ENCODE results near the gene NAPA.

The NAPA gene

GRCh38 chr19:47473336-47473735, 41.5 kb downstream of the NAPA start:
- Histone ChIP-seq H3K9me3 (ENCODE audit: severe bottlenecking) (no peaks in the 10 kb centered on the region), H3K27ac (peak overlapping the region; percentile 82), H3K27me3 (ENCODE audit: insufficient read depth, low read depth, severe bottlenecking) (no peaks in the 10 kb centered on the region), H3K4me3 (ENCODE audit: low read depth, low read length) (no peak overlapping the region), H3K36me3 (peaks cover 7% of the 10 kb centered on the region)
- TF ChIP-seq, protein P1, sequence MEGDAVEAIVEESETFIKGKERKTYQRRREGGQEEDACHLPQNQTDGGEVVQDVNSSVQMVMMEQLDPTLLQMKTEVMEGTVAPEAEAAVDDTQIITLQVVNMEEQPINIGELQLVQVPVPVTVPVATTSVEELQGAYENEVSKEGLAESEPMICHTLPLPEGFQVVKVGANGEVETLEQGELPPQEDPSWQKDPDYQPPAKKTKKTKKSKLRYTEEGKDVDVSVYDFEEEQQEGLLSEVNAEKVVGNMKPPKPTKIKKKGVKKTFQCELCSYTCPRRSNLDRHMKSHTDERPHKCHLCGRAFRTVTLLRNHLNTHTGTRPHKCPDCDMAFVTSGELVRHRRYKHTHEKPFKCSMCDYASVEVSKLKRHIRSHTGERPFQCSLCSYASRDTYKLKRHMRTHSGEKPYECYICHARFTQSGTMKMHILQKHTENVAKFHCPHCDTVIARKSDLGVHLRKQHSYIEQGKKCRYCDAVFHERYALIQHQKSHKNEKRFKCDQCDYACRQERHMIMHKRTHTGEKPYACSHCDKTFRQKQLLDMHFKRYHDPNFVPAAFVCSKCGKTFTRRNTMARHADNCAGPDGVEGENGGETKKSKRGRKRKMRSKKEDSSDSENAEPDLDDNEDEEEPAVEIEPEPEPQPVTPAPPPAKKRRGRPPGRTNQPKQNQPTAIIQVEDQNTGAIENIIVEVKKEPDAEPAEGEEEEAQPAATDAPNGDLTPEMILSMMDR (IDR thresholded peaks at IDR 0.05; ENCODE audit: low read depth, low read length) = no peak
- DNase-seq = no peak

DNA sequence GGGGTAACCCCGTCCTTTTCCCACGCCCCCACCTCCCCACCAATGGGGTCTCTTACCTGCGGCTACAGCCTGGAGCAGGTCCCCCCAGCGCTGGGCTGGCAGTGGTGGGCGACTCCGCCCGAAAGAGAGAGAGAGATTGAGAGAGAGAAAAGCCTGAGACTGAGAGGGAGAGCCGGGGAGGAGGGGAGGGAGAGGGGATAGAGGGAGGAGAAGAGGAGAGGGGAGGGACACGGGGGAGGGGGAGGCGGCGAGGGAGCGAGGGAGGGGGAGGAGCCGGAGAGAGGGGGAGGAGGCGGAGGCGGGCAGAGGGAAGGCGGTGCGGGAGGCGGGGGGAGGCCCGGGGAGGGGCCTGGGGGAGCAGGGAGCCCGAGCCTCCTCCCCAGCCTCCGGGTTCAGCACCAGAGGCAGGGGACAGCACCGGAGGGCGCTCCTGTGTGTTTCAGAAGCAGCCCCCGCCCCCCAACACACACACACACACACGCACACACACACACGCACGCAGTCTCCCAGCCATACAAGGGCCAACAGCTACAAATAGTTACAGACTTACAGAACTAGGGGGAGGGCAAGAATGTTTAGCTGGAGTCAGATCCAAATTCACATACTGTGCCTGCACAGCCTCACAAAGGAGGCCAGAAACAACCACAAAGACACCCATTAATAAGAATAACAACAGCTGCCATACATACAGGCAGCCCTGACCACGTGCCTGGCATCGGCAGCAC, 43.0 kb downstream of the NAPA start, which contains the start of gene SLC8A2:
TSS of gene SLC8A2 (minus strand) at position 161 of the 725 bp plus-strand sequence. CDS start 5,490 bp downstream, outside the sequence.
- Histone ChIP-seq H3K27me3 (ENCODE audit: insufficient read depth, low read depth, severe bottlenecking) (no peaks in the 10 kb centered on the region), H3K4me3 (ENCODE audit: low read depth, low read length) (peak within 1 kb of the TSS; percentile 86), H3K27ac (peak within 1 kb of the TSS; percentile 83), H3K36me3 (peaks cover 7% of the 10 kb centered on the region), H3K9me3 (ENCODE audit: severe bottlenecking) (no peaks in the 10 kb centered on the region)
- peak; percentile 93 for DNase-seq
- TF ChIP-seq, protein P1 (IDR thresholded peaks at IDR 0.05; ENCODE audit: low read depth, low read length) = no peak

- no peak for DNase-seq
- H3K9me3 ChIP-seq (ENCODE audit: severe bottlenecking) = no peaks in the 10 kb centered on the region
- H3K27ac ChIP-seq = peak overlapping the region; percentile 83
- TF ChIP-seq, protein P1 (IDR thresholded peaks at IDR 0.05; ENCODE audit: low read depth, low read length) = no peak
- peaks cover 4% of the 10 kb centered on the region for H3K36me3 ChIP-seq
- peak overlapping the region; percentile 86 for H3K4me3 ChIP-seq (ENCODE audit: low read depth, low read length)
- no peaks in the 10 kb centered on the region for H3K27me3 ChIP-seq (ENCODE audit: insufficient read depth, low read depth, severe bottlenecking)
Measured at GRCh38 chr19:47471381-47471732, 43.5 kb downstream of the NAPA start.

- Histone ChIP-seq H3K9me3 (ENCODE audit: severe bottlenecking) (no peaks in the 10 kb centered on the region), H3K27me3 (ENCODE audit: insufficient read depth, low read depth, severe bottlenecking) (no peaks in the 10 kb centered on the region), H3K27ac (peak overlapping the region; percentile 83; the same call in 1 of the 2 replicates), H3K4me3 (ENCODE audit: low read depth, low read length) (peak overlapping the region; percentile 86), H3K36me3 (peaks cover 7% of the 10 kb centered on the region)
- TF ChIP-seq, protein P1 (IDR thresholded peaks at IDR 0.05; ENCODE audit: low read depth, low read length) = no peak
- no peak for DNase-seq
Measured at GRCh38 chr19:47470447-47471195, 44.2 kb downstream of the NAPA start.

DNA sequence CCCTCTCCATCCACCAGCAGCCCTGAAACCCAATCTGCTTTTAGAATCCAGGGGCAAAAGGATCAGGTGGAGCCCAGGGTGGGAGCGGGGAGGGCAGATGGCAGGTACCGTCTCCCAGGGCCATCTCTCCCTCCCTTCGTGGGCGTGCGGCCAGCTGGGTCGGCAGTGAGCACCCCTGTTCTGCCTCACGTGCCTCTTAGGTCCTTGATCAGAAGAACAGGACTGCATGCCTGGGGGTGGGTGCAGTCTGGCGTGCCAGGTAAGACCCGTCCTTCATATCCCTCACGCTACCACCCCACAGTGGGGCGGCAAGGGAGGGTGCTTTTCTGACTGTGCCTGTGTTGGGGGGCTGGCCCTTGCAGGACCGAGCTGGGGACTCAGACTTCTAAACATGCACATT, 45.1 kb downstream of the NAPA start:
- no peak for DNase-seq
- H3K36me3 ChIP-seq = peaks cover 13% of the 10 kb centered on the region
- peak overlapping the region; percentile 18; the same call in 1 of the 2 replicates for H3K27ac ChIP-seq
- H3K4me3 ChIP-seq (ENCODE audit: low read depth, low read length) = no peak overlapping the region
- no peaks in the 10 kb centered on the region for H3K9me3 ChIP-seq (ENCODE audit: severe bottlenecking)
- H3K27me3 ChIP-seq (ENCODE audit: insufficient read depth, low read depth, severe bottlenecking) = no peaks in the 10 kb centered on the region
- TF ChIP-seq, protein P1 (IDR thresholded peaks at IDR 0.05; ENCODE audit: low read depth, low read length) = no peak
